Tibial nerve (tissue), 4 donors: ENCODE measurements around the gene FERMT2.

Experiments
- EP300 ChIP-seq, 2 donors: sonication (generic); formaldehyde crosslinking; IDR thresholded peaks; one replicate each; pipeline ENCODE4 v1.6.1; 2017; ENCODE audit warnings: antibody characterized with exemption in 2 of 2, mild to moderate bottlenecking in 1 of 2
- POLR2A ChIP-seq, 2 donors: fragments of 450-650 bp; IDR thresholded peaks; one replicate each; pipeline ENCODE4 v1.6.1; 2017; ENCODE audit warnings: antibody characterized with exemption in 2 of 2, mild to moderate bottlenecking in 2 of 2, moderate library complexity in 2 of 2
- TF ChIP-seq, protein P1 (sequence below), 5 experiments: fragments of 200-600 bp in 3 of 5; fragments of 450-650 bp in 2 of 5; sonication (generic) in 3 of 5; IDR thresholded peaks; one replicate each; pipeline ENCODE4 v1.5.1; 2016 to 2019; ENCODE audit warnings: antibody characterized with exemption in 5 of 5, mild to moderate bottlenecking in 3 of 5, moderate library complexity in 2 of 5

DNA sequence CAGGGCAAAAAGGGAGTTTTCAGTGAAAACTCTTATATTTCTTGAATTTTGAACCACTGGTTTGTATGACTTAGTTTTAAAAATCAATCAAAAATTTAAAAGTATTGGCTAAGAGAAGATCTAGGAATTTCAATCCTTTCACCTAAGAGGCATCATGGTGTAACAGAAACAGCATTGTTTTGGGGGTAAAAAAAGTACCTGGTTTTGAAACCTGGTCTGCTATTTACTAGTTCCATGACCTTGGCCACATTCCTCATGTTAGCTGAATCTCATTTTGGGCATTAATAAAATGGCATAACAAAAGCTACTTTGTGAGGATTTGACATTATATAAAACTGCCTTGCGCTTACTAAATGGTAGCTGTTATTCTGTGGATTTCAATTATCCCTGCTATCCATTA lies 142.7 kb downstream of the FERMT2 start:
- TF ChIP-seq, protein P1, sequence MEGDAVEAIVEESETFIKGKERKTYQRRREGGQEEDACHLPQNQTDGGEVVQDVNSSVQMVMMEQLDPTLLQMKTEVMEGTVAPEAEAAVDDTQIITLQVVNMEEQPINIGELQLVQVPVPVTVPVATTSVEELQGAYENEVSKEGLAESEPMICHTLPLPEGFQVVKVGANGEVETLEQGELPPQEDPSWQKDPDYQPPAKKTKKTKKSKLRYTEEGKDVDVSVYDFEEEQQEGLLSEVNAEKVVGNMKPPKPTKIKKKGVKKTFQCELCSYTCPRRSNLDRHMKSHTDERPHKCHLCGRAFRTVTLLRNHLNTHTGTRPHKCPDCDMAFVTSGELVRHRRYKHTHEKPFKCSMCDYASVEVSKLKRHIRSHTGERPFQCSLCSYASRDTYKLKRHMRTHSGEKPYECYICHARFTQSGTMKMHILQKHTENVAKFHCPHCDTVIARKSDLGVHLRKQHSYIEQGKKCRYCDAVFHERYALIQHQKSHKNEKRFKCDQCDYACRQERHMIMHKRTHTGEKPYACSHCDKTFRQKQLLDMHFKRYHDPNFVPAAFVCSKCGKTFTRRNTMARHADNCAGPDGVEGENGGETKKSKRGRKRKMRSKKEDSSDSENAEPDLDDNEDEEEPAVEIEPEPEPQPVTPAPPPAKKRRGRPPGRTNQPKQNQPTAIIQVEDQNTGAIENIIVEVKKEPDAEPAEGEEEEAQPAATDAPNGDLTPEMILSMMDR (IDR thresholded peaks at IDR 0.05), result no peak
- no peak for TF ChIP-seq POLR2A (IDR thresholded peaks at IDR 0.05)
- TF ChIP-seq EP300 (IDR thresholded peaks at IDR 0.05), result no peak
